Gastroesophageal sphincter (tissue), 4 donors: ENCODE measurements around the gene TLCD5. TPM values are rescaled to one million over a fixed set of nuclear protein-coding genes. Genes with fewer than 3 reads are reported as not detected.
A peak's percentile ranks its signal among the peaks of the same experiment; 100 is the strongest.

ENCODE experiments used
- ATAC-seq: fragments of 150-250 bp; one replicate; pipeline ENCODE4 v1.9.1; 2016; ENCODE audit warnings: mild to moderate bottlenecking, moderate library complexity
- H3K27ac ChIP-seq, 4 donors: fragments of 200-600 bp; sonication (generic) in 3 of 4; 1 replicate in 3 of 4; 2 replicates in 1 of 4; pipeline ENCODE4 v1.5.1; 2016 to 2019
- H3K27me3 ChIP-seq: fragments of 200-600 bp; sonication (generic); one replicate; pipeline ENCODE4 v1.5.1; 2019
- H3K36me3 ChIP-seq, 2 donors: fragments of 200-600 bp; sonication (generic); one replicate each; pipeline ENCODE4 v1.5.1; 2019; ENCODE audit warnings: control low read depth in 1 of 2
- H3K4me1 ChIP-seq, 3 donors: fragments of 200-600 bp; sonication (generic); 1 replicate in 2 of 3; 2 replicates in 1 of 3; pipeline ENCODE4 v1.5.1; 2016 to 2019; ENCODE audit warnings: control low read depth in 2 of 3
- H3K4me3 ChIP-seq, 2 donors: fragments of 200-600 bp; sonication (generic); one replicate each; pipeline ENCODE4 v1.5.1; 2019; ENCODE audit warnings: mild to moderate bottlenecking in 1 of 2, moderate library complexity in 1 of 2
- H3K9me3 ChIP-seq, 3 donors: fragments of 200-600 bp; sonication (generic); one replicate each; pipeline ENCODE4 v1.5.1; 2017 to 2019; ENCODE audit warnings: control low read depth in 2 of 3
- CTCF ChIP-seq, 4 experiments: fragments of 200-600 bp in 2 of 4; fragments of 450-650 bp in 2 of 4; sonication (generic) in 1 of 4; IDR thresholded peaks; one replicate each; pipeline ENCODE4 v1.5.1; 2017 to 2019; ENCODE audit warnings: antibody characterized with exemption in 4 of 4, mild to moderate bottlenecking in 2 of 4, moderate library complexity in 2 of 4
- EP300 ChIP-seq: sonication (generic); formaldehyde crosslinking; IDR thresholded peaks from one replicate; pipeline ENCODE4 v1.6.1; 2017; ENCODE audit warnings: antibody characterized with exemption, mild to moderate bottlenecking
- POLR2A ChIP-seq, 2 donors: fragments of 450-650 bp; IDR thresholded peaks; one replicate each; pipeline ENCODE4 v1.6.1; 2017; ENCODE audit warnings: antibody characterized with exemption in 2 of 2, mild to moderate bottlenecking in 2 of 2, moderate library complexity in 1 of 2
- POLR2AphosphoS5 ChIP-seq: sonication (generic); formaldehyde crosslinking; IDR thresholded peaks from one replicate; pipeline ENCODE4 v1.6.1; 2017; ENCODE audit warnings: antibody characterized with exemption
- WGBS, 2 donors: methylation state at CpG; one replicate each; pipeline ENCODE4 v1.1.5; 2018; ENCODE audit warnings: low coverage in 1 of 2; 5-methylcytosine and 5-hydroxymethylcytosine counted together
- total RNA-seq, 4 donors: library from RNA; depleted of rRNA; stranded (reverse); fragments of >200 nt; gene quantifications; one replicate each; pipeline ENCODE4 v1.1.0, GENCODE V29; 2016

The TLCD5 gene
- total RNA-seq, 4 donors from 2014 or later = 6.1 to 8.1 (median 7.5) TPM

GRCh38 chr11:120326845-120327281, 1.8 kb downstream of the TLCD5 start:
- ATAC-seq = no peak
- Histone ChIP-seq H3K27ac (peak overlapping the region in 3 of 4 donors; percentile 27 to 96 (median 33)), H3K4me3 (no peak overlapping the region), H3K9me3 (no peaks in the 10 kb centered on the region), H3K4me1 (peaks cover 6 to 41% (median 11%) of the 10 kb centered on the region in 3 donors), H3K36me3 (peaks cover 0 to 20% of the 10 kb centered on the region in 2 donors), H3K27me3 (no peaks in the 10 kb centered on the region)
- no peak for TF ChIP-seq EP300
- 31 to 45% methylated on average over 4 of the region's 4 CpGs for WGBS, 2 donors

- no peaks in the 10 kb centered on the region for H3K9me3 ChIP-seq
- H3K27ac ChIP-seq = peak overlapping the region in 1 of 4 donors; percentile 96
- ATAC-seq = no peak
- peaks cover 0 to 20% of the 10 kb centered on the region in 2 donors for H3K36me3 ChIP-seq
- TF ChIP-seq EP300 = no peak
- no peak for TF ChIP-seq POLR2AphosphoS5
- TF ChIP-seq POLR2A (IDR thresholded peaks at IDR 0.05) = no peak
- H3K4me3 ChIP-seq = no peak overlapping the region
- WGBS, 2 donors = 94 to 98% methylated on average over 2 to 4 of the region's 4 CpGs
- H3K4me1 ChIP-seq = peaks cover 6 to 45% (median 11%) of the 10 kb centered on the region in 3 donors
- H3K27me3 ChIP-seq = no peaks in the 10 kb centered on the region
These were observed 2.2 kb downstream of the TLCD5 start for GRCh38 chr11:120327311-120327710.

- Histone ChIP-seq H3K4me3 (no peak overlapping the region), H3K27me3 (no peaks in the 10 kb centered on the region), H3K9me3 (no peaks in the 10 kb centered on the region), H3K27ac (no peak overlapping the region), H3K4me1 (peaks cover 6 to 66% (median 11%) of the 10 kb centered on the region in 3 donors), H3K36me3 (peaks cover 0 to 20% of the 10 kb centered on the region in 2 donors)
- TF ChIP-seq CTCF (IDR thresholded peaks at IDR 0.05) = no peak
- no peak for TF ChIP-seq EP300
- no peak for TF ChIP-seq POLR2AphosphoS5
- no peak for TF ChIP-seq POLR2A (IDR thresholded peaks at IDR 0.05)
- no peak for ATAC-seq
- WGBS, 2 donors = 76 to 93% methylated on average over 2 to 3 of the region's 3 CpGs
These were observed 4.5 kb downstream of the TLCD5 start for GRCh38 chr11:120329556-120329955.

- TF ChIP-seq EP300 (no peak), POLR2AphosphoS5 (no peak), POLR2A (IDR thresholded peaks at IDR 0.05) (no peak)
- no peak overlapping the region for H3K4me3 ChIP-seq
- ATAC-seq = no peak
- no peak overlapping the region for H3K27ac ChIP-seq
- H3K4me1 ChIP-seq = peaks cover 6 to 62% (median 11%) of the 10 kb centered on the region in 3 donors
- H3K36me3 ChIP-seq = peaks cover 0 to 20% of the 10 kb centered on the region in 2 donors
- no peaks in the 10 kb centered on the region for H3K9me3 ChIP-seq
- WGBS, 2 donors = 96 to 100% methylated on average over 2 to 3 of the region's 6 CpGs
- H3K27me3 ChIP-seq = no peaks in the 10 kb centered on the region
These were observed 4.9 kb downstream of the TLCD5 start for GRCh38 chr11:120330045-120330444.

- 30 to 40% methylated on average over 1 to 2 of the region's 2 CpGs for WGBS, 2 donors
- peaks cover 0 to 20% of the 10 kb centered on the region in 2 donors for H3K36me3 ChIP-seq
- no peaks in the 10 kb centered on the region for H3K27me3 ChIP-seq
- peaks cover 1 to 59% (median 11%) of the 10 kb centered on the region in 3 donors for H3K4me1 ChIP-seq
- no peak overlapping the region for H3K4me3 ChIP-seq
- no peak for ATAC-seq
- H3K27ac ChIP-seq = peak overlapping the region in 3 of 4 donors; percentile 38 to 99 (median 94)
- TF ChIP-seq POLR2A (IDR thresholded peaks at IDR 0.05) = no peak
- no peak for TF ChIP-seq EP300
- TF ChIP-seq POLR2AphosphoS5 = peak; percentile 26
- TF ChIP-seq CTCF (IDR thresholded peaks at IDR 0.05) = no peak
- H3K9me3 ChIP-seq = no peaks in the 10 kb centered on the region
These were observed 6.3 kb downstream of the TLCD5 start for GRCh38 chr11:120331301-120331996.

- H3K27ac ChIP-seq = peak overlapping the region; percentile 61 to 99 (median 78)
- no peak overlapping the region for H3K4me3 ChIP-seq
- H3K4me1 ChIP-seq = peaks cover 0 to 47% (median 6%) of the 10 kb centered on the region in 3 donors
- WGBS, 2 donors = 71 to 87% methylated on average over 4 to 5 of the region's 5 CpGs
- no peaks in the 10 kb centered on the region for H3K27me3 ChIP-seq
- TF ChIP-seq POLR2AphosphoS5 (peak; percentile 15), POLR2A (IDR thresholded peaks at IDR 0.05) (no peak), EP300 (no peak)
- H3K9me3 ChIP-seq = no peaks in the 10 kb centered on the region
- peaks cover 0 to 20% of the 10 kb centered on the region in 2 donors for H3K36me3 ChIP-seq
- no peak for ATAC-seq
These were observed 8.0 kb downstream of the TLCD5 start for GRCh38 chr11:120332822-120333716.
